ENCODE results near the gene FOLR2.
"Not testable (repeated sequence)": the region's sequence is repeated elsewhere in the genome, so short reads cannot be mapped to it uniquely, and the experiment has no call there.

The FOLR2 gene

DNA sequence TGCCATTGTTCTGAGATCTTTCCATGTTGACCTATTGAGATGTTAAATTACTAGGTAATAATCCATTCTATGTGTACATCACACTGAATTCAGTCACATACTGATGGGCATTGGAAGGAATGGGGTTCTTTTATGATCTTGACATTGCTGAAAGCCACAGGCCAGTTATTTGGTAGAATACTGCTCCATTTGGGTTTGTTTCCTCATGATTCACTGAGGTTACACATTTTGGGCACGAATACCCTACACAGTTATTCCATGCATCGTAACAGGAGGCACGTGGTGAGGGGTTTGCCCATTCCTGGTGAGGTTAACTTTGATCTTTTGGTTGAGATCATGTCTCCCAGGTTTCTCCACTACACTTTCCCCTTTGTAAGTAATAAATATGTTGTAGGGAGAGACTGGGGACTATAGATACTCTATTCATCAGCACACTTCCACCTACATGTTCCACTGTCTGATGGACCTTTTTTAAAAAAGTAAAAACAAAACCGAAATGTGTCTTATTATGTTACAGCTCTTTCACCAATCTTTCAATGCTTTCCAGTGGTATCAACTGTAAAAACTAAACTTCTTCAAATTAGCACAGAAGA lies 36.7 kb upstream of the FOLR2 start:
- TF ChIP-seq CTCF (conservative IDR thresholded peaks at IDR 0.05; ENCODE audit: control insufficient read depth, insufficient read depth, low read depth, low read length), result no peak
- DNase-seq (ENCODE audit: low read depth), result peak; percentile 29

DNA sequence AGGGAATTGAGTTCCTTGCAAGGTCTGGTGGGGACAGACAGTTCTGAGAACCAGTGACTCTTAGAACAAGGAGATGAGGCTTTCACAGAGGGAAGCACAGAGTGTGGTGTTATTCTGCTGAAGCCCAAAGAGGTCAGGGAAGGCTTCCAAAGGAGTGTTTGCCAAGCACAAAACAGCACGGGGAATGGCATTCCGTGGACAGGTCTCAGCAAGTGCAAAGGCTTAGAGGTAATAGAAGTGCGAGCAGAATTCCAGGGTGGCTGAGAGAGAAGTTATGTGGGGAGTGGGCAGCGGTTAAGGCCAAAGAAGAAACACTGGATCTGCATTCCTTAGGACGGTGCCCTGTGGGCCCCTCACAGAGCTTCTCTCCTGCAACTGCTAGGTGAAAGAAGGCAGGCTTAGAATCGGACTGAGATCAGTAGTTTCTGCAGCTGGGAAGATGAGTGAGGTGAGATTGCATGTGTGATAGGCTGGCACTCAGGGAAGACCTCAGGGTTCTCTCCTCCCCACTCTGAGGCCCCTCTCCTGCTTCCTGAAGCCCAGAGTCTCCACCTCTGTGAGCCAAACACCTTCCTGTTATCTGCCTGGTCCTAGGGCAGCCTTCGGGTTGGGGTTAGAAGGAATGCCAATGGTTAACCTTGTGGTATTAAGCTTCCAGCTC lies 35.6 kb upstream of the FOLR2 start:
- H3K4me3 ChIP-seq (ENCODE audit: control insufficient read depth, low read depth, low read length); DNase-seq (ENCODE audit: low read depth): not testable (repeated sequence)

More for the DNA sequence above, 36.7 kb upstream of the FOLR2 start:
- H3K4me3 ChIP-seq (ENCODE audit: control insufficient read depth, low read depth, low read length), result no peak overlapping the region

- not testable (repeated sequence) for DNase-seq (ENCODE audit: low read depth); H3K4me3 ChIP-seq (ENCODE audit: control insufficient read depth, low read depth, low read length)
Measured at GRCh38 chr11:72181553-72181958, 35.0 kb upstream of the FOLR2 start.

GRCh38 chr11:72188267-72188666 lies 28.3 kb upstream of the FOLR2 start:
- H3K4me3 ChIP-seq (ENCODE audit: control insufficient read depth, low read depth, low read length), result no peak overlapping the region
- TF ChIP-seq CTCF (conservative IDR thresholded peaks at IDR 0.05; ENCODE audit: control insufficient read depth, insufficient read depth, low read depth, low read length), result no peak
- no peak for DNase-seq (ENCODE audit: low read depth)

DNA sequence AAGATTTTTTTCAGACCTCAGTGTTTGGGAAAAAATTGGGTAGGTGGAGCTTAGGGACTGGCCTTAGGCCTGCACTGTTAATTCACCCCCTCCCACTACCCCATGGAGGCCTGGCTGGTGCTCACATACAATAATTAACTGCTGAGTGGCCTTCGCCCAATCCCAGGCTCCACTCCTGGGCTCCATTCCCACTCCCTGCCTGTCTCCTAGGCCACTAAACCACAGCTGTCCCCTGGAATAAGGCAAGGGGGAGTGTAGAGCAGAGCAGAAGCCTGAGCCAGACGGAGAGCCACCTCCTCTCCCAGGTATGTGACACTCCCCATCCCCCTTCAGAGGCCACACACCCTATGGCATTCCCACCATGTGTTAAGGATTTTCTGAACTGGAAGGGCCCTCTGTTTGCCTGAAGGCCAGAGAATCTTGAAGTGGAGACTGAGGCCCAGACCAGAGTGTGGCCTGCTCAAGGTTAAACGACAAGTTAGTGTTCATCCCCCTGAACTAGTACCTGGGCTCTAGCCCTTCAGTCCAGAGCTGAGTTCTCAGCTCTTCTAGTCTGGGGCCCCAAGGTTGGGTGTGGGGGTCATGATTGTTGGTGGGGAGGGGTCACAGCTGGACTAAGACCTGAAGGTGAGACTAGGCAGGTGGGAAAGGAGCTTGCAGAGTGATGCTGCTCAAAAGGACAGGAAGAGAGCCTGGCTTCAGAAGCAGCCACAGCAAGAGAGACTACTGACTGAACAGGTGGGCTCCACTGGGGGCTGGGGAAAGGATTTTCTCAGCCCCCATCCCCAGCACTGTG lies 26.9 kb upstream of the FOLR2 start:
- TF ChIP-seq CTCF (conservative IDR thresholded peaks at IDR 0.05; ENCODE audit: control insufficient read depth, insufficient read depth, low read depth, low read length), result no peak
- DNase-seq (ENCODE audit: low read depth), result no peak
- H3K4me3 ChIP-seq (ENCODE audit: control insufficient read depth, low read depth, low read length), result no peak overlapping the region

- H3K4me3 ChIP-seq (ENCODE audit: control insufficient read depth, low read depth, low read length), result no peak overlapping the region
- no peak for DNase-seq (ENCODE audit: low read depth)
- TF ChIP-seq CTCF (conservative IDR thresholded peaks at IDR 0.05; ENCODE audit: control insufficient read depth, insufficient read depth, low read depth, low read length), result no peak
Measured at GRCh38 chr11:72190631-72191071, 25.9 kb upstream of the FOLR2 start.

GRCh38 chr11:72191961-72192381 lies 24.6 kb upstream of the FOLR2 start, which contains the start of gene FOLR1:
FOLR1 (plus strand) TSS chr11:72192140; CDS start chr11:72192174, 34 bp downstream.
- H3K4me3 ChIP-seq (ENCODE audit: control insufficient read depth, low read depth, low read length), result no peak within 1 kb of the TSS
- DNase-seq (ENCODE audit: low read depth), result no peak
- TF ChIP-seq CTCF (conservative IDR thresholded peaks at IDR 0.05; ENCODE audit: control insufficient read depth, insufficient read depth, low read depth, low read length), result no peak

Data from fibroblast of mammary gland (primary cell).